H9 (cell line): ENCODE data around the gene ARF1. TPM values are rescaled to one million over a fixed set of nuclear protein-coding genes. Genes with fewer than 3 reads are reported as not detected.

Experiments used
- DNase-seq: peaks from one replicate; pipeline ENCODE4 v3.0.0-alpha.2; 2017
- H2AFZ ChIP-seq: one replicate; pipeline ENCODE4 v1.6.1; 2013; ENCODE audit warnings: mild to moderate bottlenecking, low read length, control low read depth, moderate library complexity
- H2AK5ac ChIP-seq: 2 replicates; pipeline ENCODE4 v1.6.1; 2013; ENCODE audit warnings: low read length, control low read depth, mixed read lengths; ENCODE audit not compliant: insufficient read length
- H2BK120ac ChIP-seq: one replicate; pipeline ENCODE4 v1.6.1; 2013; ENCODE audit warnings: low read depth, mild to moderate bottlenecking, low read length, control low read depth, inconsistent platforms; ENCODE audit not compliant: poor library complexity, severe bottlenecking
- H2BK12ac ChIP-seq: 2 replicates; pipeline ENCODE4 v1.6.1; 2013; ENCODE audit warnings: low read length, control low read depth, mixed read lengths, low read depth; ENCODE audit not compliant: insufficient read length
- H2BK15ac ChIP-seq: 2 replicates; pipeline ENCODE4 v1.6.1; 2013; ENCODE audit warnings: low read depth, low read length, control low read depth
- H2BK20ac ChIP-seq: one replicate; pipeline ENCODE4 v1.6.1; 2013; ENCODE audit warnings: low read depth, mild to moderate bottlenecking, low read length, control low read depth, inconsistent platforms; ENCODE audit not compliant: poor library complexity, severe bottlenecking
- H2BK5ac ChIP-seq: 2 replicates; pipeline ENCODE4 v1.6.1; 2013; ENCODE audit warnings: low read length, control low read depth, mixed read lengths; ENCODE audit not compliant: insufficient read length
- H3K14ac ChIP-seq: 2 replicates; pipeline ENCODE4 v1.6.1; 2013; ENCODE audit warnings: low read length, control low read depth; ENCODE audit not compliant: insufficient read depth
- H3K18ac ChIP-seq: 2 replicates; pipeline ENCODE4 v1.6.1; 2013; ENCODE audit warnings: low read depth, mild to moderate bottlenecking, mixed read lengths, low read length, control low read depth; ENCODE audit not compliant: insufficient read length
- H3K23ac ChIP-seq: 2 replicates; pipeline ENCODE4 v1.6.1; 2013; ENCODE audit warnings: low read length, control low read depth, mixed read lengths, low read depth; ENCODE audit not compliant: insufficient read length
- H3K23me2 ChIP-seq: 2 replicates; pipeline ENCODE4 v1.6.1; 2013; ENCODE audit warnings: low read depth, mild to moderate bottlenecking, mixed read lengths, low read length, control low read depth; ENCODE audit not compliant: insufficient read length, poor library complexity, severe bottlenecking
- H3K27ac ChIP-seq: 2 replicates; pipeline ENCODE4 v1.5.1; 2013; ENCODE audit warnings: low read length, control low read depth, mixed read lengths, low read depth; ENCODE audit not compliant: insufficient read length
- H3K27me3 ChIP-seq: 2 replicates; pipeline ENCODE4 v1.6.1; 2013; ENCODE audit warnings: low read length, control low read depth, inconsistent platforms; ENCODE audit not compliant: insufficient read depth
- H3K4ac ChIP-seq: 2 replicates; pipeline ENCODE4 v1.6.1; 2013; ENCODE audit warnings: low read depth, mild to moderate bottlenecking, control low read depth, inconsistent platforms, low read length, moderate library complexity
- H3K4me1 ChIP-seq: 2 replicates; pipeline ENCODE4 v1.6.1; 2013; ENCODE audit warnings: low read length, control low read depth, inconsistent platforms; ENCODE audit not compliant: insufficient read depth
- H3K4me2 ChIP-seq: 2 replicates; pipeline ENCODE4 v1.6.1; 2013; ENCODE audit warnings: low read length, control low read depth, mixed read lengths; ENCODE audit not compliant: insufficient read length, insufficient read depth
- H3K56ac ChIP-seq: 2 replicates; pipeline ENCODE4 v1.6.1; 2013; ENCODE audit warnings: low read depth, mild to moderate bottlenecking, mixed read lengths, low read length, control low read depth; ENCODE audit not compliant: insufficient read length
- H3K79me1 ChIP-seq: 2 replicates; pipeline ENCODE4 v1.6.1; 2013; ENCODE audit warnings: low read depth, mild to moderate bottlenecking, moderate library complexity, low read length, control low read depth, inconsistent platforms; ENCODE audit not compliant: insufficient read depth, poor library complexity, severe bottlenecking
- H3K79me2 ChIP-seq: 2 replicates; pipeline ENCODE4 v1.6.1; 2013; ENCODE audit warnings: low read length, control low read depth, inconsistent platforms; ENCODE audit not compliant: insufficient read depth
- H3K9ac ChIP-seq: 2 replicates; pipeline ENCODE4 v1.6.1; 2013; ENCODE audit warnings: low read length, control low read depth, mixed read lengths; ENCODE audit not compliant: insufficient read length; ENCODE audit errors: extremely low read depth
- H3K9me3 ChIP-seq: one replicate; pipeline ENCODE4 v1.6.1; 2013; ENCODE audit warnings: low read depth, low read length, inconsistent platforms; ENCODE audit not compliant: control insufficient read depth
- H3T11ph ChIP-seq: one replicate; pipeline ENCODE4 v1.6.1; 2013; ENCODE audit warnings: mild to moderate bottlenecking, low read length, control low read depth, inconsistent platforms
- H4K20me1 ChIP-seq: one replicate; pipeline ENCODE4 v1.6.1; 2013; ENCODE audit not compliant: control insufficient read depth, insufficient read length, insufficient read depth
- H4K5ac ChIP-seq: 2 replicates; pipeline ENCODE4 v1.6.1; 2013; ENCODE audit warnings: low read depth, mild to moderate bottlenecking, mixed read lengths, low read length, control low read depth; ENCODE audit not compliant: insufficient read length
- H4K8ac ChIP-seq: replicated peaks from 2 replicates; pipeline ENCODE4 v1.6.1; 2013; ENCODE audit warnings: low read length, control low read depth, mixed read lengths, low read depth; ENCODE audit not compliant: insufficient read length
- H4K91ac ChIP-seq: 2 replicates; pipeline ENCODE4 v1.6.1; 2013; ENCODE audit warnings: low read depth, mild to moderate bottlenecking, moderate library complexity, mixed read lengths, low read length, control low read depth; ENCODE audit not compliant: insufficient read length
- H3K27ac Mint-ChIP-seq, 3 experiments: 2 replicates in 2 of 3; 3 replicates in 1 of 3; pipeline ENCODE4 v1.8.0; 2020 to 2021; ENCODE audit warnings: mixed read lengths in 3 of 3, mild to moderate bottlenecking in 1 of 3, moderate library complexity in 1 of 3
- H3K27me3 Mint-ChIP-seq: 2 replicates; pipeline ENCODE4 v1.8.0; 2021; ENCODE audit warnings: low read depth, mild to moderate bottlenecking, moderate library complexity, mixed read lengths
- H3K36me3 Mint-ChIP-seq, 3 experiments: 2 replicates in 2 of 3; 3 replicates in 1 of 3; pipeline ENCODE4 v1.8.0; 2020 to 2021; ENCODE audit warnings: low read depth in 3 of 3, mixed read lengths in 3 of 3; ENCODE audit not compliant: insufficient read depth in 1 of 3
- H3K4me1 Mint-ChIP-seq, 2 experiments: 2 replicates each; pipeline ENCODE4 v1.8.0; 2020; ENCODE audit warnings: mixed read lengths in 2 of 2
- H3K4me3 Mint-ChIP-seq, 2 experiments: 2 replicates in 1 of 2; 3 replicates in 1 of 2; pipeline ENCODE4 v1.8.0; 2020 to 2021; ENCODE audit warnings: mild to moderate bottlenecking in 2 of 2, mixed read lengths in 2 of 2, moderate library complexity in 1 of 2
- H3K9me3 Mint-ChIP-seq, 2 experiments: 2 replicates in 1 of 2; 3 replicates in 1 of 2; pipeline ENCODE4 v1.8.0; 2020; ENCODE audit warnings: mild to moderate bottlenecking in 2 of 2, mixed read lengths in 2 of 2, moderate library complexity in 1 of 2
- WGBS: extraction: QIAGEN DNeasy Blood & Tissue Kit; methylation state at CpG from one replicate; pipeline ENCODE4 v1.1.7; 2013; ENCODE audit warnings: missing lambda C conversion rate, low lambda C conversion rate, mixed read lengths; ENCODE audit not compliant: insufficient read length; ENCODE audit errors: extremely low coverage; 5-methylcytosine and 5-hydroxymethylcytosine counted together
- long read RNA-seq: library from polyadenylated mRNA; unstranded; transcript quantifications from one replicate; pipeline ENCODE4 v2.0.0, GENCODE V29; 2020
- total RNA-seq: library from RNA; stranded (reverse); gene quantifications from 2 replicates; pipeline ENCODE4 v1.2.1, GENCODE V29; 2021
- TF ChIP-seq, protein P1 (sequence below): fragments of 200-600 bp; sonication (generic); conservative IDR thresholded peaks from 3 replicates; pipeline ENCODE4 v1.8.0; 2021; ENCODE audit warnings: antibody characterized with exemption, mild to moderate bottlenecking

ARF1 gene
- 258 and 279 TPM in 2 replicates for total RNA-seq
- long read RNA-seq, transcript ARF1-213 (5 exons, 1,972 nt): minor isoform, 149 of 2,934 reads
- long read RNA-seq, transcript ARF1-201 (5 exons, 1,888 nt): major isoform, 2,632 of 2,934 reads
- long read RNA-seq, transcript ARF1-206 (6 exons, 578 nt): minor isoform, 7 of 2,934 reads
- long read RNA-seq, partial matches to known transcripts: 114 of 2,934 reads
- long read RNA-seq, other reads (novel, unspliced or antisense): 31 of 2,934 reads

DNA sequence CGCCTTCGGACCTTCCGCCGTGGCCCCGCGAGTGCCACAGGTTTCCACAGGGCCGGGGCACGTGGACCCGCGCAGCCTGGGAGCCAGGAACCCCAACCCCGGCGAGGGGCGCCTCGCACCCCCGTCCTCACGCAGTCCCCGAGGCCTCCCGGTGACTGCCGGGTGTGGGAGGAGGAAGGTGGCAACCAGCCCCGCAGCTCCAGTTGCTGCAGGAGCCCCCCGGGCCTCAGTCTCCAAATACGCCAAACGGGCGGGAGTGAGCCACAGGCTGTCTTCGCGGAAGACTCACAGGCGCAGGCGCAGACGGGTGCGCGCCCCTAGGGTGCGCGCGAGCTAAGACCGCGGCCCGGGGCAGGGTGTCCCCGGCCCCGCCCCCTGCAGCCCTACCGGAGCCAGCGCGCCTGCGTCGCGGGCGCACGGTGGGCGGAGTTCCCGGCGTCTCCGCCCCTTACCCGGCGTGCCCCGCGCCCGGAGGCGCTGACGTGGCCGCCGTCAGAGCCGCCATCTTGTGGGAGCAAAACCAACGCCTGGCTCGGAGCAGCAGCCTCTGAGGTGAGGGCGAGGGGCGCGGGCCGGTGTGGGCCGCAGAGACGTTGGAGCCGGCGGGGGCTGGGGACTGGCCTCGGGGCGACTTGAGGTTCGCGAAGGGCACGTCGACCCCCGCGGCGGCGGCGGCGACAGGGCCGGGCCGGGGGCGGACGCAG is at the start of gene ARF1:
ARF1 (plus strand) TSS at position 495 of the 704 bp plus-strand sequence. CDS start 14,407 bp downstream, outside the sequence.
- Histone ChIP-seq H2AK5ac (no peak within 1 kb of the TSS), H4K8ac (no peak within 1 kb of the TSS), H3K56ac (no peak within 1 kb of the TSS), H2BK15ac (no peak within 1 kb of the TSS), H3K4me1 (peaks cover 6% of the 10 kb centered on the region), H4K20me1 (no peaks in the 10 kb centered on the region), H3K9ac (peak within 1 kb of the TSS; percentile 95), H2BK12ac (no peak within 1 kb of the TSS), H3K18ac (peak within 1 kb of the TSS; percentile 55), H3T11ph (no peak within 1 kb of the TSS), H3K9me3 (no peaks in the 10 kb centered on the region), H3K79me1 (peaks cover 14% of the 10 kb centered on the region), H3K23ac (no peak within 1 kb of the TSS), H2AFZ (no peak within 1 kb of the TSS), H2BK5ac (no peak within 1 kb of the TSS), H3K27me3 (peaks cover 7% of the 10 kb centered on the region; the same call in 1 of the 2 replicates), H4K5ac (no peak within 1 kb of the TSS), H2BK120ac (peak within 1 kb of the TSS; percentile 28), H3K14ac (peak within 1 kb of the TSS; percentile 97), H3K27ac (no peak within 1 kb of the TSS), H2BK20ac (no peak within 1 kb of the TSS), H3K79me2 (peaks cover 41% of the 10 kb centered on the region), H3K23me2 (peaks cover 10% of the 10 kb centered on the region), H3K4ac (peak within 1 kb of the TSS; percentile 63), H4K91ac (peak within 1 kb of the TSS; percentile 97), H3K4me2 (peak within 1 kb of the TSS; percentile 90)
- TF ChIP-seq, protein P1, sequence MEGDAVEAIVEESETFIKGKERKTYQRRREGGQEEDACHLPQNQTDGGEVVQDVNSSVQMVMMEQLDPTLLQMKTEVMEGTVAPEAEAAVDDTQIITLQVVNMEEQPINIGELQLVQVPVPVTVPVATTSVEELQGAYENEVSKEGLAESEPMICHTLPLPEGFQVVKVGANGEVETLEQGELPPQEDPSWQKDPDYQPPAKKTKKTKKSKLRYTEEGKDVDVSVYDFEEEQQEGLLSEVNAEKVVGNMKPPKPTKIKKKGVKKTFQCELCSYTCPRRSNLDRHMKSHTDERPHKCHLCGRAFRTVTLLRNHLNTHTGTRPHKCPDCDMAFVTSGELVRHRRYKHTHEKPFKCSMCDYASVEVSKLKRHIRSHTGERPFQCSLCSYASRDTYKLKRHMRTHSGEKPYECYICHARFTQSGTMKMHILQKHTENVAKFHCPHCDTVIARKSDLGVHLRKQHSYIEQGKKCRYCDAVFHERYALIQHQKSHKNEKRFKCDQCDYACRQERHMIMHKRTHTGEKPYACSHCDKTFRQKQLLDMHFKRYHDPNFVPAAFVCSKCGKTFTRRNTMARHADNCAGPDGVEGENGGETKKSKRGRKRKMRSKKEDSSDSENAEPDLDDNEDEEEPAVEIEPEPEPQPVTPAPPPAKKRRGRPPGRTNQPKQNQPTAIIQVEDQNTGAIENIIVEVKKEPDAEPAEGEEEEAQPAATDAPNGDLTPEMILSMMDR: 0 out of 3 replicates have a peak, but pooled peaks have one; percentile 13
- Mint-ChIP-seq H3K9me3 (0 out of 5 replicates have a peak, but pooled peaks cover 0 to 3% of the 10 kb centered on the region in 2 experiments), H3K4me3 (peak within 1 kb of the TSS; percentile 97 to 99), H3K4me1 (peaks cover 43 to 51% of the 10 kb centered on the region in 2 experiments), H3K36me3 (peaks cover 5 to 19% (median 10%) of the 10 kb centered on the region in 3 experiments), H3K27ac (peak within 1 kb of the TSS; percentile 87 to 99 (median 98)), H3K27me3 (peaks cover 36% of the 10 kb centered on the region)
- no CpG with 5 or more reads among the region's 87 CpGs for WGBS
- peak; percentile 94 for DNase-seq
